ENCODE measurements around the gene MESP1.

GRCh38 chr15:89766357-89767311 is 15.6 kb upstream of the MESP1 start:
- TF ChIP-seq MAFK (IDR thresholded peaks at IDR 0.05; ENCODE audit: low read depth, low read length) (no peak), CTCF (conservative IDR thresholded peaks at IDR 0.05; ENCODE audit: low read depth, low read length) (no peak), POLR2A (IDR thresholded peaks at IDR 0.05; ENCODE audit: low read depth, low read length) (no peak), SMC3 (IDR thresholded peaks at IDR 0.05; ENCODE audit: low read depth, low read length) (no peak), FOS (IDR thresholded peaks at IDR 0.05; ENCODE audit: low read depth, low read length) (no peak), USF2 (IDR thresholded peaks at IDR 0.05; ENCODE audit: low read depth, low read length) (no peak), CEBPB (IDR thresholded peaks at IDR 0.05; ENCODE audit: low read depth, low read length) (no peak), RFX5 (IDR thresholded peaks at IDR 0.05; ENCODE audit: low read depth, low read length) (no peak), ELK1 (IDR thresholded peaks at IDR 0.05; ENCODE audit: borderline replicate concordance, low read depth, low read length) (no peak), RCOR1 (IDR thresholded peaks at IDR 0.05; ENCODE audit: insufficient replicate concordance, low read length) (no peak)
